Left kidney (tissue), 2 donors: ENCODE data around the gene ADGRV1. TPM values are rescaled to one million over a fixed set of nuclear protein-coding genes. Genes with fewer than 3 reads are reported as not detected.

Experiments
- DNase-seq: peaks from one replicate; pipeline ENCODE4 v3.0.0-alpha.2; 2013
- polyA plus RNA-seq: library from polyadenylated mRNA; unstranded; fragments of 120-200 nt; gene quantifications from one replicate; pipeline ENCODE4 v1.2.1, GENCODE V29; 2013; ENCODE audit not compliant: insufficient read length

The ADGRV1 gene
- polyA plus RNA-seq, 1 donor: 12.5 TPM

DNA sequence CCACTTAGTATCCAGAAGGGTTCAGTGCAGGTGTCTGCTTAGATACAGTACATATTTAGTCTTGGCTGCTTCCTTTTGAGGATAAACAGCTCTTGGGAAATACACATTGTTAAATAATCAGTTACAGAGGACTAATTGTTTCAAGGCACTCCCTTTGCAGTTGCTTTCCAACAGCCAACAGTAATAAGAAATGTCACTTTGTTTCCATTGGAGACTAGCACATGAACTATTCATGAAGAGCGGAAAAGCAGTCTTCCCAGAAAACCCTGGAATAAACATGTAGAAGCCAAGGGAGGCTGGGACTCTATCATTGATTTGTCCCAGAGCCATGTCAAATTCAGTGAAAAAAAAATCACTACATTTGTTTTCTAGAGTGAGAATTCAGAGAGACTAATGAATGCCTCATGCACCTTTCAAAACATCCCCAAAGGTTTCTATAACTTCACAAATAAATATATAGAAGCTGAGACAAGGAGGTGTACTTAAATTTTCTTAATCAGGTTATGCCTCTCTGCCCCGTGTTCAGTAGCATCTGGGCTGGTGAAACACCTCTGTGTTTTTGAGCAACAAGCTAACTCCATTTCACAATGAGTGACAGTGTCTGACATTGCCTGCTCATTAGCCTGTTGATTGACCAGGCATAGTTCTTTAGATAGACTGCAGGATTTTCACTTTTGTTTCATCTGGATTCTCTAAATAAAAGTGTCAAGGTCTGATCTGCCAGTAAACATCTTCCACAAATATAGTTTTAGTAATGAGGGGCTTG, 553.1 kb downstream of the ADGRV1 start:
- no peak for DNase-seq

DNA sequence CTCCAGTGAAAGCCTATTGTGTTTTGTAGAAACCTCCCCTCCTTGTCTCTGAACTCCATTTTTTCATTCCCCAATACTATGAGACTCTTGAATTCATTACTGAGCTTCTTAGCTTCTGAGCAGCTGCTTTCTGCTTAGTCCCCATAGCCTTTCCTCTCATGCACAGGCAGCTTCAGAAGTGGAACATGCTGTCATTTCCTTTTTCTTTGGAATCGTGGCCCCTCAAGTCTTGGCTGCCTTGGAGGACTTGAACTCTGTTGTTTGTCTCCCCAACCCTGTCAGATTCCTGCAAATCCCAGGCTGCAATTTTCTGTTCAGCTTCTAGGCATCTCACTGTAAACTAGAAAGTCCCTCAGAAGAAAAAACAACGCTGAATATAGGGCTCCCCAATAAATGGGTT, 556.1 kb downstream of the ADGRV1 start:
- no peak for DNase-seq

DNA sequence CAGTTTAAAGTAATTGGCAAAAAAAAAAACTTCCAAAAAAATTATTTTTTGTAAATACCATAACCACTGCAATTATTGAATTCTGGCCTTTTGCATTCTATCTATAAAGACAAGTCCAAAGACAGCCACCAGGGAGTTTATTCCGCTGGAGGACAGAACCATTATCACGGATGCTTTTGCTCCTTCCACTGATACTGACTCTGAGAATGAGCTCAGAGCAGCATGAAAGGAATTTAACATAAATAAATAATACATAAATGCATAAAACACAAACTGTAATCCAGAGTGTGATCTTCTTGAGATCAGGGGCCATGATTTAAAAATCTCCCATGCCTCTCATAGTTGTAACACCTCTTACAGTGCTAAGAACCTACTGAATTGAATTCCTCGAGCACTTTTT, 559.8 kb downstream of the ADGRV1 start:
- no peak for DNase-seq

DNA sequence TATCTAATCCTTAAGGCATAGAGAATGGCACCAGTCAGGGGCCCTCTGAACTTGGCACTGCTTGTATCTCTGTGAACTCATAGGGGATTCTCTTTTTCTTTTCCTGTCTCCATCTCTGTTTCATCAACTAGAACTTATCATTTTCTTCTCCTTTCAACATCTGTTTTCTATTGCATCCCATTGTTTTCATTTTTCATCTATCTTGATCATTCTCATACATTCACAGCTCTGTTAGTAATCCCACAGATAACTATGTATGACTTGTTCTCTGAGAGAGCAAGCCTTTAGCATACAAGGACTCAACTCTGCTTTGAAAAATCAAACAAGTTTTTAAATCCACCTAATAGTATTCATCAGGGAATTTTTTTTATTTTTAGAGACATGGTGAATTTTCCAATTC, 560.2 kb downstream of the ADGRV1 start:
- no peak for DNase-seq

DNA sequence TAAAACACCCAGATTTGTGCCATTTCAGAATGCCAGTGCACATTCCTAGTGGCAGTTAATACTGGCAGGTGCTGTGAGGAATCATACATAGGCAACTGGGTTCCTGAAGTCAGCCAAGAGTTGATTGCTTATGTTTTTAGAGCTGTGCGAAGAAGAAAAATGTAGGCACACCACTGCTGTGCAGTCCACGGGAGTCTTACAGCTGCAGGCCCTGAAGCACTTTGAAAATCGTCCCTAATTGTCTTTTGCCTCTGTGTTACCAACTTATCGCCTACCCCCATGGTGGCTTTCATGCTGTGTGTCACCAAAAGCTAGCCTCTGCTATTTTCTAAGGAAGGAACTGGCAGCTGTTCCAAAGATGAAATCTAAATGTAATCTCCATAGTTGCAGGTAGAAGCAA, 560.6 kb downstream of the ADGRV1 start:
- DNase-seq: no peak

DNA sequence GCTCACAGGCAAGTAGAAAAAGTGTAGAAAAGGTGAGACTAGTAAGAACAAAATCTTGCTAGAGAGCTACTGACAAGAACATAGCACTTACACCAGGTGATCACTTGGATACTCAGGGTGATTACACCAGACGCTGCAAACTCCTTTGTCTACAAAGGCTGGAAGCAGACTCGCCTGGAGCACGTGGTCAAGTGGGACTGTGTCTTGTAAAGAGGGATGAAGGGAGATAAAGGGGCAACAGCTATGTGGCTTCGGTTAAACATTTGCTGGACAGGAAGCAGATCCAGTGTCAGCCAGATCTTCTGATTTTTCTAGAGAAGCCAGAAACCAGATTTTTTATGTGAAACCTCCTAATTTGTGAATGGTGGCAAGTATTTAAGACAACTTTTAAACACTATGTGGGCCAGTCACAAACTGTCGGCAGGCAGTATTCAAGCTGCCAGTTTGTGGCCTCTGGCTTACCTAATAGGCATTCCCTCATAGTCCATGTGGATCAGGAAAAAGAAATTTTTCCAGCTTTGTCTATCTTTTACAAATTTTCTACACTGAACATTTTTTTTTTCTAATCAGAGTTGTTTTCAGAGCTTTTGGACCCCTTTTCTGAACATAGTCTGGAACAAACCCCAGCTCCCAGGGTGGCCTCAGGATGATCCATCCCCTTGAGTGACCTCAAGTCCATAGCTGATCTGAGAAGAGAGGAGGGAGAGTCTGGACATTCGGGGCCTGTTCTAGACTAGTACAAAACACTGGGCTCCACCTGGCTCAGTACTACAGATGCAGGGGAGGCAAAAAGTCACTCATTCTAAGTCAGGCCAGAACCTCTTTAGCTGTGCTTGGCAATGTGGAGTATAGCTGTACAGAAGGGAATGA, 561.6 kb downstream of the ADGRV1 start:
- no peak for DNase-seq

DNA sequence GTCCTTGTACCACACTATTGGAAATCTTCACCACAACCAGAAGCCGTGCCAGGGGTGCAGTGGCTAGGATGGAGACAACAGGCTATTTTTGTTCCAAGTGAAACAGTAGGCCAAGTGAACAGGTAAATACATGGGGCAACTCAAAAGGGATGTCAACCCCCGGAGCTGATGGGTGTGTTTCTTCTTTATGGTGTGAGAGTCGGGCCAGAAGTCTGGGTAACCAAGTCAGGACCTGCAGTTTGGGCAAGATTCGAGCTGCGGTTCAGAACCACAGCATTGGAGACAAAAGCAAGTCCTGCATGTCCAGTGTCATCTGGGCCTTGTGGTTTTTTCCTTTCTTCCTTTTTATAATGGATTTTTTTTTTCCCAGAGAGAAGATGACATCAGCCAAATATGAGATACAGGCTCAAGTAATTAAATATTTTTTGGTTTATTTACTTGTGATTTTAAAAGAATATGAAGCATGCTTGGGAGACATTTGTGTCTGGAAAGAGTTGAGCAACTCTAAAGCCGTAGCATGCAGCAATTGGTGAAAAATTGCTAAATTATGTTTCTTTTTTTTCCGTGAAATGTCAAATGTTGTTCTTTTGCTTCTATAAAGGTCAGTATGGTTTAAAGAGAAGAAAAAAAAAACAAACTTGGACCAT, 562.9 kb downstream of the ADGRV1 start:
- no peak for DNase-seq

DNA sequence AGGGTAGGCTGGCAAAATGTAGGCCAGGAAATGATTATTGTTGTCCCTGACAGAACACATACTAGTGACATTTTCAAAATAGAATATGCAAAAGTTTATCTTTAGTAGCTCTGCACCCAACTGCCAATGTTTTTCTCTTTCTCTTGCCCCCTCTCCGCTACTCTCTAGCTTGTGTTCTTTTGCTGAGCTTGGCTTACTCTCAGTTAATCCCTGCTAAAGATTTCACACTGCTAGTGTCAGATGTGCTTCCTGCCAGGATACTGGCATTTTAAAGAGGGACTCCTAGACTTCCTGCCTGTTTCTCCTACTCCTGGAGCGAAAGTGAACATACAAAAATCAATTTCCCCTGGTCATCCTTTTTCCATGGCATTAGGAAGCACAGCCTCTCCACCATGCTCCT, 564.1 kb downstream of the ADGRV1 start:
- no peak for DNase-seq

DNA sequence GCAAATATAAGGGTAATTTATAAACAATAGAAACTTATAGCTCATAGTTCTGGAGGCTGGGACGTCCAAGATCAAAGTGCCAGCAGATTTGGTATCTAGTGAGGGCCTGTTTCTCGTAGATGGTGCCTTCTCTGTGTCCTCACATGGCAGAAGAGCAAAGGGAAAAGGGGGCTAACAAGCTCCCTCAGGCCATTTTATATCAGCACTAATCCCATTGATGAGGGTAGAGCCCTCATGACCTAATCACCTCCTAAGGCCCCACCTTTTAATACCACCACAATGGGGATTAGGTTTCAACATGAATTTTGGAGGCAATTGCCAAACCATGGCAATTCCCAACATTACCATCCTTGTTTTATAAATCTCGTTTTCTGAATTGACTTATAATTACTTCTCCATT, 564.7 kb downstream of the ADGRV1 start:
- DNase-seq: no peak

DNA sequence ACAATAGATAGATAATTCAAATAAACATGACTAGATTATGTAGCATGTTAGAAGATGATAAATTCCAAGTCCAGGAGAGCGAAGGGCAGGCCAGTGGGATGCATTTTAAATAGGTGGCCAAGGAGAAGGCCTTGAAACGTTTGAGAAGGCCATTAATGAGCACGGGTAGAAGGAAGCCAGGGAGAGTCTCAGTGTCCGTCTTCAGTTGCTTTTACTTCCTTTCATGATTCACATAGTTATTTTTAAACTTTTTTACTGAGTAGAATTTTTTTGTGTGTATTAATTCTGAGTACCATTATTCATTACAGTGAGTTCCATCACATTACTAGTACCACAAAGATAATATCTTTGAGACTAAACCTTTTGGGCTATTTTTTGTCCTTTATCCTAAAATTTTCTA, 565.3 kb downstream of the ADGRV1 start:
- no peak for DNase-seq

DNA sequence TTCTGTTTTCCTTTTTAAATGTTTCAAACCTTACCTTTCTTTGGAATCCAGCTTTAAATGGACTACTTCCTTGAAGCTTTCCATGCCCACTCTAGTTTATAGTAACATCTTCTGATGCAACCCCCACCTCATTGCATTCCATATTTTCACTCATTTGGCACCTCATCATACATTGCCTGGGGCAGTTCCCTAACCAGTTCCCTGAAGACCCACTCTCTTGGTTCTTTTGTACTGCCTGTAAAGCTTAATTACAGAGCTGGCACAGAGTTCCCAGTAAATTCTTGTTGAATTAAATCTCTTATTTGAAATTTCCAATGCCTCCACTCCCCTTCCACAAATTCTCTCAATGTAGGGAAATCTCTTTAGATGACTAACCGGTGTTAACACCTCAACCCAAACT, 567.3 kb downstream of the ADGRV1 start:
- DNase-seq: no peak

DNA sequence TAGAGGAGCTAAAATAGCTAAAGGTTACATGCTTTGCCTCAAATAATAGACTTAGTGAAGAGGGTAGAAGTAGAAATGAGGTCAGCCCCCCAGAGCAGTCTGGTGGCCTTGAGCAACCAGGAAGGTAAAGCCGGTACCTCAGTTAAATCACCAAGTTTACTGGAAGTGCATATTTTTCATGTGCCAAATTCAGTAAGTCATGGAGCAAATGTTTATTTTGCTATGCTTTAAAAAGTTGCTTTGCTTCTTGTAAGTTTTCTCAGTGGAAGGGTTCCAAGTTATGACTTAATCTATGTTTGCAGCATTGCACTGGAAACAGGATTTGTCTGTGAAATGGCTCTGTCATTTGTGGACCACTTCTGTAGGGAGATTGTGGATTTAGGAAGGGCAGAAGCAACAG, 567.9 kb downstream of the ADGRV1 start:
- DNase-seq: peak; percentile 17

DNA sequence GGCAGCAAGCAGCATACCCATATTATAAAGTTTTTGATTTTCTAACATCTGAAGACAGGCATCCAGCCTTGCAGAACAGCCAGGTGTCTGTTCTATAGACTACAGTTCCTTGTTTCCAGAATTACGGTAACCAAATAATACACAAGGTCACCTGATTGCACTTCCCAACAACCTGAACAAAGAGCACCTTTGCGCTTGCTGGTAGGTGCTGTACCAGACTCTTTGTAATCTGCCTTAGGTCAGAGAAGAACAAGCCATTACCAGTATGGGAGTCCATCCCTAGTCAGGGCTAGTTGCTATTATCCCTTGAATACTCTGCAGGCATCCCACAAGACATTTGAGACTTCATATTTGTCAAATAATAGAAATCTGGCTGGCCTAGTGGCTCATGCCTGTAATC, 568.3 kb downstream of the ADGRV1 start:
- DNase-seq: no peak

DNA sequence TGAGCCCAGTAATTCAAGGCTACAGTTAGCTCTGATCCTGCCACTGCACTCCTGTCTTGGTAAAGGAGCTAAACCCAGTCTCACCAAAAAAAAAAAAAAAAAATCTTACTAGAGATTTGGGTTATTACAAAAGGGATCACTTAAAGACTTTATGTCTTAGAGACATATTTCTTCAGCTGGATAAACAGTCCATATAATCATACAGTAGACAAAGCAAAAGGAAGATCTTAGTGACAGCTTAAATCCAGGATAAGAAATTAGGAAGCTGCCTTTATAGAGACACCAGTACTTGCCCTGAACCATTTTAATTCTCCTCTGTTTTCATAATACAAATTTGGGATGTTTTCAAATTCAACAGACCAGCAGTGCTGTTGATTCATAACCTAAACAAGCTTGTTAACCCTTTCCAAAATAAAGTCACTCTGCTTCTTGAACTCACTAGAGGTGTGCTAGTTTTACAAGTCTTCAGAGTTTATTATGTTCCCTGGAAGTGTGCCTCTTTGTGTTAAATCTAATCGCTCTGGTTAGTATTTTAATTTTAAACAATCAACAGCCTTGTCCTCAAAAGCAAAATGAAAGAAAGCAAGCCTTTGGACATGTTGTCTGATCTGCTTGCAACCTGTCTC, 569.0 kb downstream of the ADGRV1 start:
- no peak for DNase-seq

DNA sequence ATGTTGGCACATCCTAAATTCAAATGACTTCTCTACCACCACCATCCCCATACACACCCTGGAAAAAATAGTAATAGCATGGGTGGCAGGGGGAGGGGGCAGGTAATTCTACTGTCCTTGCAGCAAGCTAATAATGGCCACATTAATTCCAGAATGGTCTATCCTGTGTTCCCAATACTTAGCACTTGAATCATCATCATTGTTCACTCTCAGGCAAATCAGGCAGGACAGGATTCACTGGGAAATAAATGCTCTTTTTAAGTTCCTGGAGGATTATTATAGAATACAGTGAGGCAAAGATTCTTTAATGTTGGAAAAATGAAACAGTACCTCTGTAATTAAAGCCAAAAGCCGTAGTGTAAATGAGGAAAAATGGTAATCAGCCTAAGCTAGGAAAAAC, 570.0 kb downstream of the ADGRV1 start:
- no peak for DNase-seq

DNA sequence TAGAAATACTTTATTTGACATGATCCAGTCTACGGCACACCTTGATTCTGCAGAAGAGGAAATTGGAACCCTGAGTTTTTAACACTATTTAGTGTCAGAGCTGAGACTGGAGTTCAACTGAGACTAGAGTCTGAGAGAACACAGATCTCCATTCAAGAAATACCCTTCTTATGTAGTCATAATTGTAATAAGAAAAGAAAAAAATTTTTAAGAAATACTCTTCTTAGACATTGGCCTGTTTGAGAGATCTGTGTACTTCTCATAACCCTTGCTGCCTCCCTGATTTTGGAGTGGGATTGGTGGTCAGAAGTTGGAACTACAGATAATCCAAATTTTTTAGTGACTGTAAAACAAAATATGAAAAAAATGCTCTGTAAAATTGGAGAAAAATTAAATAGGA, 571.2 kb downstream of the ADGRV1 start:
- no peak for DNase-seq

DNA sequence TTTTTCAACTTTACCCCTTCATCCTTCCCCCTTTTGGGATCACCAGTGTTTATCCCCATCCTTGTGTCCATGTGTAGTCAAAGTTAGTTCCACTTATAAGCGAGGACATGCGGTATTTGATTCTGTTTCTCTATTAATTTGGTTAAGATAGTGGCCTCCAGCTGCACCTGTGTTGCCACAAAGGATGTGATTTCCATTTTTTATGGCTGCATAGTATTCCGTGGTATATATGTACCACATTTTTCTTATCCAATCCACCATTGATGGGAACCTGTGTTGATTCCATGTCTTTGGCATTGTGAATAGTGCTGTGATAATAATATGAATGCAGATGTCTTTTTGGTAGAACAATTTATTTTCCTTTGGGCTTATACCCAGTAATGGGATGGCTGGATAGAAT, 572.2 kb downstream of the ADGRV1 start:
- no peak for DNase-seq

DNA sequence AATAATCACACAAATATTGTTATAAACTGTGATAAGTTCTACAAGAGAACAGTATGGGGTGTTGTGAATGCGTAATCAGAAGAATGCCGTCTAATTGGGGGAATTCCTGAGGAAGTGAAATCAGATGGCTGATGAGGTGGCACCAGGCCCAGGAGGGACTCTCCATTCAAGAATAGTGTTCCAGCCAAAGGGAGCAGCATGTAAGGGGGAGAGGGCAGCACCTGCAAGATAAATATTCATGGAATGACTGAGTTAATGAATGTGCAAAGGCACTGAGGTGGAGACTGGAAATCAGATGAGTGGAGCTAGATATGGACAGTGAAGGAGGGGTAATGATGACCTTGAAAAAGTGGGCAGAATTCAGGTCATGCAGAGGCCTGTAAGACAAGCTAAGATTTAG, 574.0 kb downstream of the ADGRV1 start:
- no peak for DNase-seq

DNA sequence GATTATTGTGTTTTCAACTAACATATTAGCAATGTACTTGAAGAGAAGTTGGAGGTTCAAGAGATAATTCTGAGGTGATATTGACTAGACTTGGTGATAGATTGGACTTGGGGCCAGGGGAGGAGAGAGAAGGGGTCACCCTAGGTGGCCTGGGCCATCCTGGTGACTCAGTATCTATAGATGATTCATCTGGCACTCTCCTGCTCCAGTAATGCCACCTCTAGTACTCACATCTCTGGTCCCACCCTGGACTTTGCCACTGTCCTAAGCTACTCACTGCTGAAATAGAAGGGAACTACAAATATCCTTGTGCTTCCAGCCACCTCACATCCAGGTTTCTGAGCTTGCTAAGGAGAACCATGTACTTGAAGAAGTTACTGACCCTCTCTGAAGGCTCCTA, 574.6 kb downstream of the ADGRV1 start:
- DNase-seq: no peak

DNA sequence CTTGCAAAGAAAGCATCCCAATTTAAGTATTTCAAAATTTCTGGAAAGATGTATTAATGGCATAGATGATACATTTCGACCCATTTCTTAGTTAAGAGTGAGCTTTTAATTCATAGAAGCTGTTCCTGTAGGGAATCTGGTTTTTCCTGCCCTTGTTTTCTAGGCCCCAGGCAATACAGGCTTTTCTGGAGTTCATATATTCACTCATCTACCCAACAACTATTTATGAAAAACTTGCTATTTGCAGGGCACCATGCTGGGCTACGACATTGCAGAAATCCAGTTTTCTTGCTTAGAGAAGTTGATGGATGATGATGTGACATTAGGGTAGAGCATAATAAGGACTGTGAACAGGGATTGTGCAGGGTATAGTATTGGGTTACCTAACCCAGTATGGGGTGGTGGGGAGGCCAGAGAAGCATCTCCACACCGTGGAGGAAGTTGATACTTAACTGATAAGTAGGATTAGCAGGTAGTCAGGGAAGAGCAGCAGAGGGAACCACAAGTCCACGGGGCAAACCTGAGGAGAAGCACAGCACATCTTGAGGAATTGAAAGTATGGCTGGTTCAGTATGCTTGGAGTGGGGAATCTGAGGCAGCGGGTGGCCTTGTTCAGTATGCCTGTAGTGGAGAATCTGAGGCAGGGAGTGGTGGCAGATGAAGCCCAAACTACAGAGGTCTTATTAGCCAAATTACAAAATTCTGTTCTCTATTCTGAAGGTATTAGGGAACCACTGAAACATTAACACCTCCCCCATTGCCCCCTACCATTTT, 577.1 kb downstream of the ADGRV1 start:
- no peak for DNase-seq

DNA sequence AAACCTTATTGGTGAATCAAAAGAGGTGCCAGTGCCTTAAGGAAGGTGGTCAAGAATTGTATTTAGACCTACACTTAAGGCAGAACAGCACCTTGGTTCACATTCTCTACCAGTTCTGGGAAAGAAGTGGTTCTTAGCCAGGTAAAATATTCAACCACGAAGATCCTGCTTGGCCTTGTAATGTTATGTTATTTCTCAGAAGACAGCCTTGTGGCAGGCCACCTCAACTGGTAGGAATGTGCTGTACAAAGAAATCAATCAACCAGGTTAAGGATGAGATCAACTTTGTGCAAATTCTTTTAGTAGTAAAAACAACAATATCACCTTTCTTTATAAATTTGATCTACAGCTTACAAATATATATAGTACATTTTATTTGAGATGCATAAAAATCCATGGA, 577.7 kb downstream of the ADGRV1 start:
- no peak for DNase-seq

DNA sequence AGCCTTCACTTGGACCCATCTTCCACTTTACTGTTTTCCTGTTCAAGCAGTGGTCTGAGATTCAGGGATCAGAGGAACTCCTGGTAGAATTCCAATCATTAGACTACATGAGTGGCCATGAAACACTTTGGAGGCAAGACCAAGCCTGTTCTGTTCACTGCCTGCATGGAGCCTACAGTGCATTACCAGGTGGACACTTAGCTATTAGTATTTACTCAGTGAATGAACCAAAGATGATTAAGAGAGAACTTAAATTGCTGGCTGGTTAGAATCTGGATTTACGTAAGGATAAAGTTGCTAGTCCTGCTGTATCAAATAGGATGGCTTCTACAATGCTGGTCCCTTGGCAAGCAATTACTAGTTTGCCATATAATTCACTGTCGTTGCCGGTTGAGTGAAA, 579.0 kb downstream of the ADGRV1 start:
- DNase-seq: no peak
